Loucy (cell line): ENCODE data around the gene TCF15.

Experiments used
- EZH2phosphoT487 ChIP-seq: fragments of 200-600 bp; IDR thresholded peaks from 2 replicates; pipeline ENCODE4 v1.6.1; 2018; ENCODE audit warnings: antibody characterized with exemption, mild to moderate bottlenecking, moderate library complexity, borderline replicate concordance
- TF ChIP-seq, protein P1 (sequence below): fragments of 200-600 bp; sonication (generic); conservative IDR thresholded peaks from 2 replicates; pipeline ENCODE4 v1.5.1; 2014; ENCODE audit warnings: mild to moderate bottlenecking, antibody characterized with exemption, low read length

DNA sequence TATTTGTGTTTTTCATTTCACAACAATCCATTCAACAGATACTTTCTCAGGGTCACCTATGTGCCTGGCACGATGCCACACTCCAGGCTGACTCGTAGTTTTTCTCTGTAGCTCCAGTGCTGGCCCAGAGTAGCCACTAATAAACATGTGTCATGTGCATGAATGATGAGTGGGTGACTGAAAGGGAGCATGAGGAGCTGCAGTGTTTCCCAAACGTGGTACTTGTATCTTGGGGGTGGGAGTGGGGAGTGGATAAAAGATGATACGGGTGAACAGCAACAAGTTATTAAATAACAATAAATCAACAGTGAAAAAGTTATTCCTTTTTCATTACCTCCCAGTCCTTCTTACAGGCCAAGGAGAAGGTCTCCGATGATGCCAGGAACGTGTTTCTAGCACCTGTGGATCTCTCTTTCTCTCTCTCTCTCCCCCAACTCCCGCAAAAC lies 25.8 kb upstream of the TCF15 start:
- TF ChIP-seq, protein P1, sequence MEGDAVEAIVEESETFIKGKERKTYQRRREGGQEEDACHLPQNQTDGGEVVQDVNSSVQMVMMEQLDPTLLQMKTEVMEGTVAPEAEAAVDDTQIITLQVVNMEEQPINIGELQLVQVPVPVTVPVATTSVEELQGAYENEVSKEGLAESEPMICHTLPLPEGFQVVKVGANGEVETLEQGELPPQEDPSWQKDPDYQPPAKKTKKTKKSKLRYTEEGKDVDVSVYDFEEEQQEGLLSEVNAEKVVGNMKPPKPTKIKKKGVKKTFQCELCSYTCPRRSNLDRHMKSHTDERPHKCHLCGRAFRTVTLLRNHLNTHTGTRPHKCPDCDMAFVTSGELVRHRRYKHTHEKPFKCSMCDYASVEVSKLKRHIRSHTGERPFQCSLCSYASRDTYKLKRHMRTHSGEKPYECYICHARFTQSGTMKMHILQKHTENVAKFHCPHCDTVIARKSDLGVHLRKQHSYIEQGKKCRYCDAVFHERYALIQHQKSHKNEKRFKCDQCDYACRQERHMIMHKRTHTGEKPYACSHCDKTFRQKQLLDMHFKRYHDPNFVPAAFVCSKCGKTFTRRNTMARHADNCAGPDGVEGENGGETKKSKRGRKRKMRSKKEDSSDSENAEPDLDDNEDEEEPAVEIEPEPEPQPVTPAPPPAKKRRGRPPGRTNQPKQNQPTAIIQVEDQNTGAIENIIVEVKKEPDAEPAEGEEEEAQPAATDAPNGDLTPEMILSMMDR: no peak
- no peak for TF ChIP-seq EZH2phosphoT487
